Measurements from ENCODE around the gene SV2B.

SV2B gene

DNA sequence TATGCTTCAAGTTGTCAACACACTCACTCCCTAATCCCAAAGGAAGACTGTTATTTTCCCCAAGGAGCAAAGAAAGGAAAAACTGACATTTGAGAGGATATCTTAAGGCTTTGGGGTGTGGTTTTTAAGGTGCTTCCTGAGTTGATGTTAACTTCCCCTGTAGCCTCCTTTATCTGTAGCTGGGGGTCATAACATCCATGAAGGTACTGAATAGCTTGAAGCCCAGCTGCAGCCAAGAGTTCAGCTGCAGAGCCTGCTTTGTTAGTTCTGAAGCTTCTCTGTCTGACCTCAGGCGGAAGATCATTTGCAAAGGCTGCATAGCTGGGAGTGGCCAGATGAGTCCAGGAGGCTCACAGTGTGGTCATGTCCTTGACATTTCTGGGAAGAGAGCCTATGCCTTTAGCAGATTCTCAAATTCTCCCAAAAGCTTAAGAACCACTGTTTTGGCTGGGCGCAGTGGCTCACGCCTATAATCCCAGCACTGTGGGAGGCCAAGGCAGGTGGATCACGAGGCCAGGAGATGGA lies 165.4 kb downstream of the SV2B start:
- Histone ChIP-seq H3F3A (ENCODE audit: insufficient read depth) (no peaks in the 10 kb centered on the region), H2AFZ (ENCODE audit: low read depth, low read length, severe bottlenecking) (no peak overlapping the region), H3K27ac (ENCODE audit: low read depth, low read length) (no peak overlapping the region), H3K27me3 (ENCODE audit: low read length) (no peaks in the 10 kb centered on the region), H3K9me2 (replicated peaks; ENCODE audit: insufficient read depth, low read length) (no peaks in the 10 kb centered on the region), H3K4me2 (ENCODE audit: low read depth, low read length, poor library complexity, severe bottlenecking) (no peak overlapping the region), H3K9me3 (ENCODE audit: insufficient read depth, low read length) (no peaks in the 10 kb centered on the region), H4K20me1 (ENCODE audit: low read depth, low read length) (no peaks in the 10 kb centered on the region), H3K4me3 (ENCODE audit: insufficient read depth, low read length, poor library complexity, severe bottlenecking) (no peak overlapping the region), H3K79me2 (ENCODE audit: insufficient read depth, low read length) (no peaks in the 10 kb centered on the region), H3K9ac (ENCODE audit: low read length) (no peak overlapping the region), H3K36me3 (ENCODE audit: low read length) (no peaks in the 10 kb centered on the region)
- no peak for TF ChIP-seq EZH2phosphoT487 (conservative IDR thresholded peaks at IDR 0.05; ENCODE audit: low read length)
- TF ChIP-seq, protein P1, sequence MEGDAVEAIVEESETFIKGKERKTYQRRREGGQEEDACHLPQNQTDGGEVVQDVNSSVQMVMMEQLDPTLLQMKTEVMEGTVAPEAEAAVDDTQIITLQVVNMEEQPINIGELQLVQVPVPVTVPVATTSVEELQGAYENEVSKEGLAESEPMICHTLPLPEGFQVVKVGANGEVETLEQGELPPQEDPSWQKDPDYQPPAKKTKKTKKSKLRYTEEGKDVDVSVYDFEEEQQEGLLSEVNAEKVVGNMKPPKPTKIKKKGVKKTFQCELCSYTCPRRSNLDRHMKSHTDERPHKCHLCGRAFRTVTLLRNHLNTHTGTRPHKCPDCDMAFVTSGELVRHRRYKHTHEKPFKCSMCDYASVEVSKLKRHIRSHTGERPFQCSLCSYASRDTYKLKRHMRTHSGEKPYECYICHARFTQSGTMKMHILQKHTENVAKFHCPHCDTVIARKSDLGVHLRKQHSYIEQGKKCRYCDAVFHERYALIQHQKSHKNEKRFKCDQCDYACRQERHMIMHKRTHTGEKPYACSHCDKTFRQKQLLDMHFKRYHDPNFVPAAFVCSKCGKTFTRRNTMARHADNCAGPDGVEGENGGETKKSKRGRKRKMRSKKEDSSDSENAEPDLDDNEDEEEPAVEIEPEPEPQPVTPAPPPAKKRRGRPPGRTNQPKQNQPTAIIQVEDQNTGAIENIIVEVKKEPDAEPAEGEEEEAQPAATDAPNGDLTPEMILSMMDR (IDR thresholded peaks at IDR 0.05; ENCODE audit: insufficient read depth, low read length, poor library complexity, severe bottlenecking), result no peak

DNA sequence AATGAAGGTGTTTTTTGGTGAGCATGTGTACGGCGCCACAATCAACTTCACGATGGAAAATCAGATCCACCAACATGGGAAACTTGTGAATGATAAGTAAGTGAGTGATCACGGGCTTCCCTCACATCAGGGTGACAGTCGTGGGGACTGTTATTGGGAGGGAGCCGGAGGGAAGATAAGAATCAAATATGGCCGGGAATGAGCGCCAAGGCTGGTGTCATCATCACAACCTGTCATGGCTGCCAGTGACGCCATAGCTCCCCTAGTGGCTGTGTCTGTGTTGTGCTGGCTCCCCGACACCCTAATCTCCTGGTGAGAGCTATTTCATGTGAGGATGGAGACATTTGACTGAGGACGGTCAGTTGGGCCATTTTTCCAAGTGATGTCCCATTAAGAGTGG lies 168.5 kb downstream of the SV2B start:
- Histone ChIP-seq H3F3A (ENCODE audit: insufficient read depth) (no peaks in the 10 kb centered on the region), H3K36me3 (ENCODE audit: low read length) (no peaks in the 10 kb centered on the region), H3K4me2 (ENCODE audit: low read depth, low read length, poor library complexity, severe bottlenecking) (no peak overlapping the region), H3K27ac (ENCODE audit: low read depth, low read length) (no peak overlapping the region), H3K4me3 (ENCODE audit: insufficient read depth, low read length, poor library complexity, severe bottlenecking) (no peak overlapping the region), H3K9ac (ENCODE audit: low read length) (no peak overlapping the region), H3K27me3 (ENCODE audit: low read length) (no peaks in the 10 kb centered on the region), H2AFZ (ENCODE audit: low read depth, low read length, severe bottlenecking) (no peak overlapping the region), H3K79me2 (ENCODE audit: insufficient read depth, low read length) (no peaks in the 10 kb centered on the region), H3K9me2 (replicated peaks; ENCODE audit: insufficient read depth, low read length) (no peaks in the 10 kb centered on the region), H4K20me1 (ENCODE audit: low read depth, low read length) (no peaks in the 10 kb centered on the region), H3K9me3 (ENCODE audit: insufficient read depth, low read length) (no peaks in the 10 kb centered on the region)
- no peak for TF ChIP-seq EZH2phosphoT487 (conservative IDR thresholded peaks at IDR 0.05; ENCODE audit: low read length)
- TF ChIP-seq, protein P1 (IDR thresholded peaks at IDR 0.05; ENCODE audit: insufficient read depth, low read length, poor library complexity, severe bottlenecking), result peak; percentile 36

DNA sequence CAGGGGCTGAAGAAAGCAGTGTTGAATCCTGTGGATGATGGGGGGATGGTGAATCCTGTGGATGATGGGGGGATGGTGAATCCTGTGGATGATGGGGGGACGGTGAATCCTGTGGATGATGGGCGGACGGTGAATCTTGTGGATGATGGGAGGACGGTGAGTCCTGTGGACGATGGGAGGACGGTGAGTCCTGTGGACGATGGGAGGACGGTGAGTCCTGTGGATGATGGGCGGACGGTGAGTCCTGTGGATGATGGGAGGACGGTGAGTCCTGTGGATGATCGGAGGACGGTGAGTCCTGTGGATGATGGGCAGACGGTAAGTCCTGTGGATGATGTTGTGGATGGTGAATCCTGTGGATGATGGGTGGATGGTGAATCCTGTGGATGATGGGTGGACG lies 170.7 kb downstream of the SV2B start:
- no peaks in the 10 kb centered on the region for H3K79me2 ChIP-seq (ENCODE audit: insufficient read depth, low read length)
- H3K4me2 ChIP-seq (ENCODE audit: low read depth, low read length, poor library complexity, severe bottlenecking), result no peak overlapping the region
- H3K27ac ChIP-seq (ENCODE audit: low read depth, low read length), result no peak overlapping the region
- no peaks in the 10 kb centered on the region for H3F3A ChIP-seq (ENCODE audit: insufficient read depth)
- no peaks in the 10 kb centered on the region for H3K9me3 ChIP-seq (ENCODE audit: insufficient read depth, low read length)
- H3K4me3 ChIP-seq (ENCODE audit: insufficient read depth, low read length, poor library complexity, severe bottlenecking), result no peak overlapping the region
- H3K36me3 ChIP-seq (ENCODE audit: low read length), result no peaks in the 10 kb centered on the region
- H2AFZ ChIP-seq (ENCODE audit: low read depth, low read length, severe bottlenecking), result no peak overlapping the region
- H3K9me2 ChIP-seq (replicated peaks; ENCODE audit: insufficient read depth, low read length), result no peaks in the 10 kb centered on the region
- no peak for TF ChIP-seq EZH2phosphoT487 (conservative IDR thresholded peaks at IDR 0.05; ENCODE audit: low read length)
- TF ChIP-seq, protein P1 (IDR thresholded peaks at IDR 0.05; ENCODE audit: insufficient read depth, low read length, poor library complexity, severe bottlenecking), result no peak
- no peaks in the 10 kb centered on the region for H4K20me1 ChIP-seq (ENCODE audit: low read depth, low read length)
- no peaks in the 10 kb centered on the region for H3K27me3 ChIP-seq (ENCODE audit: low read length)
- no peak overlapping the region for H3K9ac ChIP-seq (ENCODE audit: low read length)

Measured in SU-DHL-6 (cell line).